Inferior parietal cortex (tissue), 1 donor: ENCODE data around the gene CSNK2A3.

Experiments used
- DNase-seq: peaks from one replicate; pipeline ENCODE4 v3.0.0-alpha.2; 2016; ENCODE audit errors: extremely low spot score

CSNK2A3 gene

GRCh38 chr11:11336664-11337063 lies 16.4 kb downstream of the CSNK2A3 start:
- no peak for DNase-seq

DNA sequence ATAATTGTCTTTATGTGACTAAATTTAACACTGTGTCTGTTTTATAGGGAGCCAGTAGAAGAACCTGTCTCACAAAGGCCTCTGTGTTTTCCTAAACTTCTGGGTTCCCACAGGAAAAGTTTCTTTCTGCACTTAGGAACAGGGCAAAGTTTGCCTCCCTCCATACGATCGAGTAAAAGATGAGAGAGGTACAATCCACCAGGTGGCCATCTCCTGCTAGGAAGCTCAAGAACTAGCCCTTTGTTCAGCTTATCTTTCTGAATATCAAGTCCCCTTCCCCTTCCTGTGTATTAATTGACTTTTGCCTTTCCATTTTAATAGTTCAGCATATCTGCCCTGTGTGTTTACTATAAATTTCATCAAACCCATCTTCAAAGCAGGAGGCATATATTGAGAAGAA lies 18.0 kb downstream of the CSNK2A3 start:
- DNase-seq, result no peak

GRCh38 chr11:11334607-11335006 lies 18.4 kb downstream of the CSNK2A3 start:
- DNase-seq, result no peak

- DNase-seq, result no peak
Measured at GRCh38 chr11:11332141-11332710, 20.8 kb downstream of the CSNK2A3 start.

DNA sequence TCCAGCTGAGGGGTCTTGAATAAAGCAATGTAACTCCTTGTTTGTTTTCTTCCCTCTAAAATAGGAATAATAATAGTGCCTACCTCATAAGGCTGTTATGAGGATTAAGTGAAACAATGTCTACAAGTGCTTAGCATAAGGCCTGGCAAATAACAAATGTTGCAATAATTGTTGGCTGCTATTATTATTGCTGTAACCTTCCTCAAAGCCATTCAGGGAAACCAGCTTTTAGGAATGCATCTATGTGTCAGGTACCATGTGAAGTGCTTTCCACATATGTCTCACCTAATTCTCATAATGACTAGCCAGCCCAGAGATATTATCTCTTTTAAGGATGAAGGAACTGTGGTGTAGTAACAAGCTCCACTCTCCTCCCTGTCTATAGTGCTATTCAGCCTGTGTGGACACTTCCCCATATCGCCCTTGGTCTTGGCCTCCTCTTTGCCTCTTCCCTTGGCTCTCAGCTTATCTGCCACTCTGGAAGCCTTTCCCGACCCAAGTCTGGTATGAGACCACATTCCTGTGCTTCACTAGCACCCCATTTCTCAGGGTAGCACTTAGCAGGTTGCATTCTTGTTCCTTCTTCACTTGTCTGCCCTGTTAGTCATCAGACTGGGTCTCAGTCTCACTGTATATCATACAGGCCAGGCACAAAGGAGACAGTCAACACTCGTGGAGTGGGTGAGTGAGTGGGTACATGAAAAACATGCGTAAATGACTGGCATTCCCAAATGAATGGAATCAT lies 23.8 kb downstream of the CSNK2A3 start:
- DNase-seq, result no peak

GRCh38 chr11:11324090-11324489 lies 29.0 kb downstream of the CSNK2A3 start:
- DNase-seq, result no peak

- DNase-seq, result no peak
Measured at GRCh38 chr11:11322101-11322500, 30.9 kb downstream of the CSNK2A3 start.

DNA sequence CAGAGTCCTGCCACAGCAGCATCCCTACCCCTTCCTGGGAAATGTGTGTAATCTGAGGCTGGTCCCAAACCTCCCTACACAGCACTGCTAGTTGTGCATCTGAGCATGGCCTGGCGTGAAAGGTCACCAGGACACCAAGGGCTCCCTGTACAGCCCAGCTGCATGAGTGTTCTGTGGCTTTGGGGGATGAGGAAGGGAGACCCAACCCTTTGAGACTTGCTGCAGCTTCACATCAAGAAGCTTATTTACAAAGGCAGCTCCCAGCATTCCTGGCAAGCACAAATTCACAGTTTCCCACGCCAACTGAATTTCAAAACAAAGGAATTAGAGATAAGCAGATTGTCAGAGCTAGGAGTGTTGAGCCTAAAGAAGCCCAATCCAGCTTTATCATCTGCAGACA lies 32.2 kb downstream of the CSNK2A3 start:
- no peak for DNase-seq

DNA sequence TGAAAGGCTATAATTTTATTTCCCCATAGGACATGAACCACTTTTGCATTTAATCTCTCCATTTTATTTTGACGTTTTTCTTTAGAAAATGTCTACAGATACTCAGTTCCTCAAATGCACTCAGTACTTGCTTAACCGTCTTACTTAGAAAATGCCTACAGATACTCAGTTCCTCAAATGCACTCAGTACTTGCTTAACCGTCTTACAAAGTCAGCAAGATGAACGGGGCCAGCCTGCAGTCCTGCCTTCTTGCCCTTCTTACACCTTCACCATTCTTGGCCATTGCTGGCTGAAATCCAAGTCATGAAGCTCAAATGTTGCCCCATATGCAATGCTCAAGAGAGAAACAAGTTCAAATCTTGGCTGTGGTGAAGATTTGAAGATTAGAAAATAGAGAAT lies 34.1 kb downstream of the CSNK2A3 start:
- DNase-seq, result no peak

DNA sequence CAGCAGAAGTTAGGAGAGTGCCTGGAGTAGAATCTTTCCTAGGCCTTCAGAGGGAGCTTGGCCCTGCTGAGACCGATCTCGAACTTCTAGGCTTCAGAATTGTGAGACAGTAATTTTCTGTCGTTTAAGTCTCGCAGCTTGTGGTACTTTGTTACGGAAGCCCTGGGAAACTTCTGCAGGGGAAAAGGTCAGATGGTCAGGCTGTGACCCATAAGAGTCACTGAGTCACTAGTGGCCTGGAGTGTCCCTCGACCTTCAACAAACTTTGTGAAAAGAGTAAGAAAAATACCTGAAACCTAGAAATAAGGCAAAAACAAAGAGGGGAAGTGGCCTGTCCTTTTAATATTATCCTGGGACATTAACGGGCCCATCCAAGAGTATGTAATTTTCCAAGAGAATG lies 34.6 kb downstream of the CSNK2A3 start:
- no peak for DNase-seq

- no peak for DNase-seq
Measured at GRCh38 chr11:11316651-11317230, 36.3 kb downstream of the CSNK2A3 start.

DNA sequence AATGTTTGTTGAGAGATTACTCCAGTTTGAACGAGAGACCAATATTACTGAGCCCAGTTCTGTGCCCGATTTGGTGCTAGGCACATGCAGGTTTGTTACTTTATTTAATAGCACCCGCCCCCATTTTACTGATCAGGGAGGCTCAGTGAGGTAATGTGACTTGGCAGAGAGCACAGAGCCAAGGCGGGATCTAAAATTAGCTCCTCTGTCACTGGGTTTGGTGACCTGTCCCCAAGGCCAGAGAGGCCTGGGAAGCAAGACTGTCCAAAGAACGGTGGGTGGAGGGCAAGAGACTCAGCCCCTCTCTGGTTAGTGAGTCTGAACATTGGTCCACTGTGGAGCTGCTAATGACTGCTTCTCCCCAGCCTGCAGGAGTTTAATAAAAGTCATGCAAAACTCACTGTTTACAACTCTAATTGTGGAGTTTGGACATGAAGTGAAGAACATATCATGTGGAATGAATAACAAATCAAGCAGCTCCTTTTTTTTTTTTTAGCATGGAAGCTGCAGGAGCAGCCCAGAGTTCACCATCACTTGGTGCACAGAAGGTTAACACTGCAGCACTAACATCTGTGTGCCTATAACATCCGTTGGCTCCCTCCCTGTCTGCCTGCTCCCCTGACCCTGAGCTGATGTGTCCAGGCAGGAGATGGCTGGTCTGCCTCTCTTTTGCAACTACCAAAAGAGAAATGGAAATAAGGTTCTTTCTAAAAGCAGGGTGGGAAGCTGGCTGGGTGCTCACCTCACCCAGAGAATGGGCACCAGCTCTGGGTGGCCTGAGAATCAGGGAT lies 39.0 kb downstream of the CSNK2A3 start:
- DNase-seq, result no peak

GRCh38 chr11:11313426-11313825 lies 39.6 kb downstream of the CSNK2A3 start:
- DNase-seq, result no peak

DNA sequence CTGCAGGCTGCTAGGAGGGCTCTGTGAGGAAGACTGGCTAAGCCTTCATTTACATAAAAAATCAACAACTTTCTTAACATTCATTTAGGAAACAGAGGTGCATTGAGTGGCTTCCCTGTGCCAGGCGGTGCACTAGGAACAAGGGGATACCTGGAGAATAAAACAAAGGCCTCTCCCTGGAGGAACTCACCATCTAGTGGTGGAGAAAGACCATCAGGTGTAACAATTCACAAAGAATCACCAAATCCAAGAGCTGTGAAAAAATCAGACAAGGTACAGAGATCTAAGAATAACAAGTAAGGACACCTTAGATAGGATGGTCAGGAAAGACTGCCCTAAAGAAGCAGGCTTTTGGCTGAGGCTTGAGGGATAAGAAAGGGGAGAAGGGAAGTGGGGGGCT lies 40.3 kb downstream of the CSNK2A3 start:
- no peak for DNase-seq

DNA sequence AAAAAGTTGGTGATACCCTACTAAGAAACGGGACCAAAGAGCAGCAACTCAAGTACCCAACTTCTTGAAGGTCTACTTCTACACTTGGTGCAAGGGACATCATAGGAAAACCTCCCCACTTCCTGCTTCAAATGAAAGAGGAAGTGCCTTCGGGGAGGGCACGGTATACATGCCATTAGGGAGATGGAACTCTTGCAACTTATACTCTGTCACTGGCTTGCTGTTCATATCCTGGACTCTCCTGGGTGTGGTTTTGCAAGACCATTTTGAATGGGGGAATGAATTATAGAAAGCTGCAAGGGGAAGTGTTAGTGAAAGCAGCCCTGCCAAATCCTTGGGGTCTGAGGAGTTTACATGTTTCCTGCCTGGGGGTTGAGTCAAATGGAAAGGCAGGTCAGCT lies 41.9 kb downstream of the CSNK2A3 start:
- no peak for DNase-seq

DNA sequence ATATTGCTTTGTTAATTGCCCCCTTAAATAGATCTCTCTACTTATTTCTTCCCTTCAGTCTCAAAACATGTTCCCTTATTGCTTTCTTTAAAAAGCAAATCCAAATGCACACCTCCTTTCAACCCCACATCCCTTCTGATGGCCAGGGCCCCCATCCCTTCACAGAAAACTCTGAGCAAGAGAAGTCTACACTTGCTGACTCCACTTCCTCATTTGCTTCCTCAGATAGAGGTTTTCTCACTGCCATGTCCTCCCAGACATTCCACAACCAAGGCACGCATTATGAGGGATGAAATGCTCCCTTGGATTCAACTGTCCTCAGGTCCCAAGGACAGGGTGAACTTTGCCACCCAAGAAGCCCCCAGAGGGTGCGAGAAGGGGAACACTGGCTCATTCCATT lies 43.1 kb downstream of the CSNK2A3 start:
- no peak for DNase-seq

DNA sequence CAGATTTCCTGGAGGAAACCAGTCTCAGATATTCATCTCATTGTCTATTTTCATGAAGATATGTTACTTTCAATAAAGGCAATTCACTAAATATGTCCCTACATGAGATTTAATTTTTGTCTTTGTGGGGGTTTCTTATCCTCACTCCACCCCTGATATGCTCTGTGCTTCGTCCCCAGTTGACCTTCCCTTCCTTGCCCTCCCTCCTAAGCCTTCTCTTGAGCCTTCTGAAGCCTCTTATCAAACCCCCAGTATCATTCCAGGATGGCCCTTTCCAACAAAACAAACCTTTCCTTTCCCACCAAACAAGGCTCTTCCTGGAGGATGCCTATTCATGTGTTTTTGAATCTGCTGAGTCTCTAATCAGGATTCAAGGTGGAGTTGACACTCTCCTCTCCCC lies 44.8 kb downstream of the CSNK2A3 start:
- DNase-seq, result no peak

- no peak for DNase-seq
Measured at GRCh38 chr11:11306855-11307254, 46.2 kb downstream of the CSNK2A3 start.

DNA sequence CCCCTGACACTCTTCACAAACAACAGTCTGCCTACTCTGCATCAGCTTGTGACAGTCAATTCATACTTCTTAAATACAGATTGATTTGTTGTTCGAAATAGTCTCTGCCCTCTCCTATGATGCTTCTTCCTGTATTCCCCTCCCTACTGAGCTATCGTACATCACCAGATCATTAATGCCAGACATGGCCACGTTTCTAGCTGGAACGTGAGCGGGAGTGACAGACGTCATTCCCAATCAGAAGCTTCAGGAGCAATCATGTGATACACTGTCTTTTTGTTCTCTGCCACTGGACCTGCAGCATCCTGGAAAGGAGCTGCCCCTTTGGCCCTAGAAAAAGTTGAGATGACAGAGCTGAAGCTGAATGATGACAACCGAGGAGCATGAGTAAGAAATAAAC lies 48.5 kb downstream of the CSNK2A3 start:
- DNase-seq, result no peak

DNA sequence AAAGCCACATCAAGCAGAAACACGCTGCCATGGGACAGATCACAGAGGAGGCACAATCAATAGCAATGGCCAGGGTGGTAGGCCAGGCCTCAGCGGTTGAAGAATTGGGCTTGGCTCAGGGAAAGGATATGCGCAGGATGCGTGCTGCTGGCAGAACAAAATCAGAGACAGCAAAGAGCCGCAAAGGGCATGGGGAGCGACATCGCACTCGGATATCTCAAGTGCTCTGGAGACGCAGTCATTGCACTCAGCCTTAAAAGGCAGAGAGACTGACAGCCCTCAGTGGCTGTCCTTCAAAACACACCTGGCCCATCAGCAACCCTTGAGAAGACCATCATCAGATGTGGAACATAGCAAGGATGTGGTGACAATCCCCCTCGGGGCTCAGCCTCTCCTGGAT lies 50.5 kb downstream of the CSNK2A3 start:
- DNase-seq, result no peak
